B cell (primary cell): ENCODE results near the gene ADORA3. TPM values are rescaled to one million over a fixed set of nuclear protein-coding genes. Genes with fewer than 3 reads are reported as not detected.

Source experiments
- ATAC-seq: fragments of 200-7000 bp; cut with Tn5 transposase; one replicate; pipeline ENCODE4 v1.10.0; 2021; ENCODE audit warnings: low read depth, mild to moderate bottlenecking, moderate number of reproducible peaks, moderate library complexity
- CTCF ChIA-PET: fragments of 350-600 bp; sonication (Branson Sonifier 250); formaldehyde crosslinking; loops from one replicate; lab custom pipeline; 2021; ENCODE audit warnings: antibody characterized with exemption, inconsistent platforms; lab: Charles Lee
- POLR2A ChIA-PET: fragments of 350-600 bp; sonication (Branson Sonifier 250); formaldehyde crosslinking; loops from one replicate; lab custom pipeline; 2021; ENCODE audit warnings: antibody characterized with exemption; lab: Charles Lee
- DNase-seq: peaks from one replicate; pipeline ENCODE4 v3.0.0; 2013
- H2AFZ ChIP-seq: 2 replicates; pipeline ENCODE4 v1.6.1; 2012; ENCODE audit warnings: mild to moderate bottlenecking, low read depth, low read length; ENCODE audit not compliant: insufficient read depth, poor library complexity, severe bottlenecking
- H3K27ac ChIP-seq, 2 donors: 1 replicate in 1 of 2; 2 replicates in 1 of 2; pipeline ENCODE4 v1.5.1; 2012 to 2013; ENCODE audit warnings: low read length in 2 of 2, mild to moderate bottlenecking in 2 of 2, moderate library complexity in 1 of 2
- H3K27me3 ChIP-seq, 4 experiments: fragments of 200-600 bp in 1 of 4; sonication (generic) in 1 of 4; replicated peaks in 1 of 4; 1 replicate in 2 of 4; 2 replicates in 2 of 4; pipeline versions ENCODE4 v1.6.1 to v1.7.0; 2013 to 2016; ENCODE audit warnings: low read length in 3 of 4, mild to moderate bottlenecking in 2 of 4, mixed read lengths in 1 of 4, moderate library complexity in 1 of 4; ENCODE audit not compliant: insufficient read depth in 4 of 4, control insufficient read depth in 3 of 4; ENCODE audit errors: control extremely low read depth in 1 of 4
- H3K36me3 ChIP-seq, 2 experiments: replicated peaks in 1 of 2; 1 replicate in 1 of 2; 2 replicates in 1 of 2; pipeline versions ENCODE4 v1.6.1 to v1.7.1; 2013; ENCODE audit warnings: low read length in 1 of 2; ENCODE audit not compliant: insufficient read depth in 2 of 2, control insufficient read depth in 1 of 2; ENCODE audit errors: control extremely low read depth in 1 of 2, extremely low read depth in 1 of 2
- H3K4me1 ChIP-seq, 2 donors: fragments of 200-600 bp in 1 of 2; sonication (generic) in 1 of 2; 1 replicate in 1 of 2; 2 replicates in 1 of 2; pipeline versions ENCODE4 v1.5.1 to v1.6.1; 2013 to 2017; ENCODE audit warnings: low read length in 2 of 2; ENCODE audit not compliant: control insufficient read depth in 2 of 2, insufficient read depth in 2 of 2
- H3K4me2 ChIP-seq: replicated peaks from 2 replicates; pipeline ENCODE3; 2012; ENCODE audit warnings: mild to moderate bottlenecking, low read depth, low read length; ENCODE audit not compliant: poor library complexity, severe bottlenecking
- H3K4me3 ChIP-seq, 5 experiments: fragments of 200-600 bp in 1 of 5; sonication (generic) in 1 of 5; 1 replicate in 3 of 5; 2 replicates in 2 of 5; pipeline versions ENCODE4 v1.5.1 to v1.7.0; 2011 to 2016; ENCODE audit warnings: low read length in 4 of 5, mild to moderate bottlenecking in 4 of 5, low read depth in 2 of 5, control low read depth in 1 of 5, moderate library complexity in 1 of 5; ENCODE audit not compliant: insufficient read depth in 1 of 5; ENCODE audit errors: control extremely low read depth in 1 of 5, extremely low read depth in 1 of 5
- H3K79me2 ChIP-seq: fragments of 200-600 bp; sonication (generic); one replicate; pipeline ENCODE4 v1.6.0; 2016; ENCODE audit warnings: low read length; ENCODE audit not compliant: control insufficient read depth, insufficient read depth
- H3K9ac ChIP-seq: fragments of 200-600 bp; sonication (generic); 2 replicates; pipeline ENCODE4 v1.6.1; 2017; ENCODE audit warnings: mild to moderate bottlenecking, low read length, moderate library complexity
- H3K9me3 ChIP-seq, 3 donors: one replicate each; pipeline versions ENCODE4 v1.6.1 to v1.7.1; 2013; ENCODE audit warnings: low read length in 2 of 3; ENCODE audit not compliant: control insufficient read depth in 2 of 3, insufficient read depth in 1 of 3; ENCODE audit errors: control extremely low read depth in 1 of 3
- H4K20me1 ChIP-seq: 2 replicates; pipeline ENCODE4 v1.6.0; 2012; ENCODE audit warnings: mild to moderate bottlenecking, low read length; ENCODE audit not compliant: insufficient read depth, control insufficient read depth, poor library complexity, severe bottlenecking
- H3K27ac Mint-ChIP-seq: one replicate; pipeline ENCODE4 v1.8.0; 2021; ENCODE audit warnings: mixed read lengths
- H3K27me3 Mint-ChIP-seq: one replicate; pipeline ENCODE4 v1.8.0; 2021; ENCODE audit warnings: mixed read lengths
- H3K4me1 Mint-ChIP-seq: one replicate; pipeline ENCODE4 v1.8.0; 2021; ENCODE audit warnings: mixed read lengths
- H3K4me3 Mint-ChIP-seq: one replicate; pipeline ENCODE4 v1.8.0; 2021; ENCODE audit warnings: mixed read lengths
- H3K9me3 Mint-ChIP-seq: one replicate; pipeline ENCODE4 v1.8.0; 2022; ENCODE audit warnings: mixed read lengths; ENCODE audit not compliant: insufficient read depth
- CTCF ChIP-seq: fragments of 200-600 bp; IDR thresholded peaks from one replicate; pipeline ENCODE4 v1.8.0; 2022; ENCODE audit warnings: antibody characterized with exemption, mild to moderate bottlenecking
- EZH2 ChIP-seq: IDR thresholded peaks from 2 replicates; pipeline ENCODE4 v1.6.1; 2012; ENCODE audit warnings: borderline replicate concordance, low read depth, mild to moderate bottlenecking, moderate library complexity, low read length; ENCODE audit not compliant: insufficient read depth, poor library complexity, severe bottlenecking
- WGBS: methylation state at CpG from one replicate; pipeline ENCODE4 v1.1.5; 2013; ENCODE audit warnings: missing lambda C conversion rate; ENCODE audit not compliant: insufficient coverage; 5-methylcytosine and 5-hydroxymethylcytosine counted together
- intact Hi-C: fragments of 100-400 bp; cut with micrococcal nuclease; formaldehyde crosslinking; loops from one replicate; pipeline ENCODE4 v1.10.0; 2022
- polyA plus RNA-seq: library from polyadenylated mRNA; depleted of rRNA; stranded (reverse); fragments of >200 nt; gene quantifications from 2 replicates; pipeline ENCODE4 v1.2.3, GENCODE V29; 2012
- total RNA-seq, 2 donors: library from RNA; stranded (reverse); fragments of 120-200 nt in 1 of 2; gene quantifications; 1 replicate in 1 of 2; 2 replicates in 1 of 2; pipeline versions ENCODE4 v1.2.3 to v1.2.4, GENCODE V29; 2013 to 2022

The ADORA3 gene
- total and polyA plus RNA-seq, 2 donors (not counting 1 experiment from before 2014, with no cell fraction given): 0.04 to 0.39 TPM

GRCh38 chr1:111535256-111536191 is 32.1 kb upstream of the ADORA3 start:
- Histone ChIP-seq H3K36me3 (no peaks in the 10 kb centered on the region), H3K79me2 (no peaks in the 10 kb centered on the region), H2AFZ (no peak overlapping the region), H3K9ac (no peak overlapping the region), H3K4me2 (no peak overlapping the region), H3K27ac (no peak overlapping the region), H3K9me3 (no peaks in the 10 kb centered on the region), H3K4me3 (no peak overlapping the region), H3K27me3 (no peaks in the 10 kb centered on the region), H3K4me1 (no peaks in the 10 kb centered on the region), H4K20me1 (no peaks in the 10 kb centered on the region)
- intact Hi-C loops: no loop called here
- 92% methylated on average over 7 of the region's 14 CpGs for WGBS
- Mint-ChIP-seq H3K27me3 (peaks cover 13% of the 10 kb centered on the region), H3K9me3 (no peaks in the 10 kb centered on the region), H3K27ac (no peak overlapping the region), H3K4me3 (no peak overlapping the region), H3K4me1 (no peaks in the 10 kb centered on the region)
- POLR2A ChIA-PET: no interaction called here
- TF ChIP-seq EZH2: no peak
- TF ChIP-seq CTCF: no peak
- ATAC-seq (no peak), DNase-seq (no peak)
- CTCF ChIA-PET: no interaction called here

- no peak for DNase-seq
- TF ChIP-seq CTCF (no peak), EZH2 (no peak)
- CTCF ChIA-PET: interaction anchor here (0.9 to 1.0 kb wide), 2 partner anchors 12 to 194 kb away, joined by 3 read pairs; no protein-coding TSS in a partner anchor
- H3K27me3 ChIP-seq: no peaks in the 10 kb centered on the region
- Mint-ChIP-seq H3K9me3 (peaks cover 2% of the 10 kb centered on the region), H3K4me3 (no peak overlapping the region), H3K27ac (no peak overlapping the region), H3K27me3 (no peaks in the 10 kb centered on the region), H3K4me1 (peaks cover 28% of the 10 kb centered on the region)
- H3K27ac ChIP-seq: no peak overlapping the region
- peaks cover 0 to 8% (median 0%) of the 10 kb centered on the region in 3 donors for H3K9me3 ChIP-seq
- H3K9ac ChIP-seq: no peak overlapping the region
- H2AFZ ChIP-seq: no peak overlapping the region
- no peaks in the 10 kb centered on the region for H3K36me3 ChIP-seq
- no peak for ATAC-seq
- intact Hi-C loops: no loop called here
- no peaks in the 10 kb centered on the region for H4K20me1 ChIP-seq
- H3K4me1 ChIP-seq: peaks cover 23 to 27% of the 10 kb centered on the region in 2 donors
- no peak overlapping the region for H3K4me2 ChIP-seq
- 83% methylated on average over 1 of the region's 3 CpGs for WGBS
- H3K4me3 ChIP-seq: no peak overlapping the region
- POLR2A ChIA-PET: no interaction called here
- H3K79me2 ChIP-seq: no peaks in the 10 kb centered on the region
Measured at GRCh38 chr1:111520053-111520452, 16.6 kb upstream of the ADORA3 start.
